HG03175 (cell line): ENCODE results near the gene GAS6.

Experiments used
- ATAC-seq: cut with Tn5 transposase; IDR thresholded peaks from one replicate; pipeline ENCODE4 v1.9.1; 2021; ENCODE audit warnings: mild to moderate bottlenecking, moderate library complexity; ENCODE audit not compliant: unreplicated experiment

Gene GAS6

GRCh38 chr13:113813070-113813748, 50.7 kb downstream of the GAS6 start:
- ATAC-seq: no peak

- no peak for ATAC-seq
These were observed 51.5 kb downstream of the GAS6 start for GRCh38 chr13:113812178-113813040.

- no peak for ATAC-seq
These were observed 52.6 kb downstream of the GAS6 start for GRCh38 chr13:113811081-113811928.

- ATAC-seq: no peak
These were observed 53.2 kb downstream of the GAS6 start for GRCh38 chr13:113810640-113811039.

- ATAC-seq: no peak
These were observed 53.9 kb downstream of the GAS6 start for GRCh38 chr13:113809934-113810333.

- ATAC-seq: no peak
These were observed 55.6 kb downstream of the GAS6 start for GRCh38 chr13:113808058-113808834.

GRCh38 chr13:113806526-113806925, 57.4 kb downstream of the GAS6 start:
- ATAC-seq: no peak

GRCh38 chr13:113806104-113806471, 57.8 kb downstream of the GAS6 start:
- no peak for ATAC-seq

GRCh38 chr13:113805431-113806103, 58.3 kb downstream of the GAS6 start:
- ATAC-seq: no peak

- ATAC-seq: no peak
These were observed 59.0 kb downstream of the GAS6 start for GRCh38 chr13:113804703-113805430.

- no peak for ATAC-seq
These were observed 59.7 kb downstream of the GAS6 start for GRCh38 chr13:113804017-113804702.

- ATAC-seq: no peak
These were observed 60.4 kb downstream of the GAS6 start for GRCh38 chr13:113803409-113804016.

GRCh38 chr13:113802761-113803160, 61.1 kb downstream of the GAS6 start:
- ATAC-seq: no peak

- no peak for ATAC-seq
These were observed 61.8 kb downstream of the GAS6 start for GRCh38 chr13:113802090-113802531.

- ATAC-seq: no peak
These were observed 62.5 kb downstream of the GAS6 start for GRCh38 chr13:113801289-113801961.

GRCh38 chr13:113800576-113800926, 63.3 kb downstream of the GAS6 start:
- no peak for ATAC-seq

GRCh38 chr13:113798200-113798811, 65.6 kb downstream of the GAS6 start:
- ATAC-seq: no peak
